Right lobe of liver (tissue), 6 donors: ENCODE data around the gene CCDC88C. TPM values are rescaled to one million over a fixed set of nuclear protein-coding genes. Genes with fewer than 3 reads are reported as not detected.

Source experiments
- ATAC-seq, 4 donors: fragments of 200-7000 bp; cut with Tn5 transposase; one replicate each; pipeline ENCODE4 v1.9.1; 2020; ENCODE audit warnings: mild to moderate bottlenecking in 4 of 4, moderate library complexity in 4 of 4
- DNase-seq, 3 donors: peaks; one replicate each; pipeline ENCODE4 v3.0.0-alpha.2; 2020
- H3K27ac ChIP-seq, 3 donors: fragments of 200-600 bp; one replicate each; pipeline ENCODE4 v1.8.0; 2022
- H3K27me3 ChIP-seq, 2 donors: fragments of 200-600 bp; one replicate each; pipeline ENCODE4 v1.8.0; 2022
- H3K36me3 ChIP-seq, 4 donors: fragments of 200-600 bp; sonication (generic) in 1 of 4; one replicate each; pipeline versions ENCODE4 v1.5.1 to v1.8.0; 2017 to 2022; ENCODE audit warnings: control low read depth in 1 of 4
- H3K4me1 ChIP-seq, 4 donors: fragments of 200-600 bp; sonication (generic) in 1 of 4; one replicate each; pipeline versions ENCODE4 v1.5.1 to v1.8.0; 2017 to 2022; ENCODE audit warnings: control low read depth in 1 of 4
- H3K4me3 ChIP-seq, 3 donors: fragments of 200-600 bp; one replicate each; pipeline ENCODE4 v1.8.0; 2022
- H3K9me3 ChIP-seq, 4 donors: fragments of 200-600 bp; sonication (generic) in 1 of 4; one replicate each; pipeline versions ENCODE4 v1.5.1 to v1.8.0; 2017 to 2022; ENCODE audit warnings: control low read depth in 1 of 4
- CTCF ChIP-seq, 4 donors: fragments of 200-600 bp in 3 of 4; fragments of 450-650 bp in 1 of 4; IDR thresholded peaks; one replicate each; pipeline versions ENCODE4 v1.5.1 to v1.8.0; 2016 to 2022; ENCODE audit warnings: antibody characterized with exemption in 4 of 4, mild to moderate bottlenecking in 2 of 4
- POLR2A ChIP-seq: fragments of 450-650 bp; IDR thresholded peaks from one replicate; pipeline ENCODE4 v1.6.1; 2017; ENCODE audit warnings: antibody characterized with exemption, mild to moderate bottlenecking
- WGBS: methylation state at CpG from one replicate; pipeline ENCODE4 v1.1.6; 2018; ENCODE audit warnings: low coverage, low lambda C conversion rate; ENCODE audit not compliant: insufficient coverage; ENCODE audit errors: missing lambda C conversion rate; 5-methylcytosine and 5-hydroxymethylcytosine counted together
- intact Hi-C, 2 donors: fragments of 100-400 bp; cut with DNase I; formaldehyde crosslinking; loops; one replicate each; pipeline versions ENCODE4 v1.11.2 to v1.14.1; 2022
- total RNA-seq, 6 experiments: library from RNA; depleted of rRNA in 2 of 6; stranded (reverse); fragments of >200 nt in 2 of 6; fragmentation: NEBNext Ultra II Directional in 3 of 6; extraction: Animal tissue kit (Norgen Biotek cat#: 25700) in 3 of 6; gene quantifications; one replicate each; pipeline versions ENCODE4 v1.1.0 to v1.2.4, GENCODE V29; 2016 to 2023
- donor health status: DM: no; HTN: yes; CAD: no.
- donor health status: DM: no; HTN: no; CAD: no.
- donor health status: DM: no; HTN: no; CAD: no.
- donor health status: DM: no; HTN: yes; CAD: no.
- donor health status: DM: no; HTN: yes; CAD: no.

The CCDC88C gene
- total RNA-seq, 6 experiments from 2014 or later = 1.2 to 5.7 (median 3.1) TPM

DNA sequence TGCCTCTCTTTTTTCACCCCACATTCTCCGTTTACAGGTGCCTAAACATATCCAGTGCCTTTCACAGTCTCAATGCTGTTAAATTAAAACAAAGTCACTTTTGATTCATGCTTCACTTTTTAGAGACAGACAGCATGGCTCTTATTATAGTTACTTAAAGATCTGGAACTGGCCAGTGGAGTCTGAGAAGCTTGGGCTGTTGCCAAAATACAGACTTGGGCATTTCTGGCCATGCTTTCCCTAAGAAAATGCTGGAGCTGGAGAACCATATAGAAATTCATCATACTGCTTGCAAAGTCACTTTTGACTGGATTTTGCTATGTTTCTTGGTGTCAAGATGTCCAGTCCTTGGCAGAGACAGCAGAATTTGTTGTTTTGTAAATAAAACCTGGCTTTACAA is 161.0 kb downstream of the CCDC88C start:
- Histone ChIP-seq H3K4me3 (no peak overlapping the region), H3K27me3 (no peaks in the 10 kb centered on the region), H3K9me3 (no peaks in the 10 kb centered on the region), H3K36me3 (no peaks in the 10 kb centered on the region), H3K27ac (no peak overlapping the region), H3K4me1 (peaks cover 0 to 9% (median 0%) of the 10 kb centered on the region in 4 donors)
- DNase-seq = no peak
- ATAC-seq = no peak
- intact Hi-C loops = no loop called here
- 86% methylated on average over 1 of the region's 1 CpG for WGBS
- TF ChIP-seq CTCF (IDR thresholded peaks at IDR 0.05) (no peak), POLR2A (no peak)

DNA sequence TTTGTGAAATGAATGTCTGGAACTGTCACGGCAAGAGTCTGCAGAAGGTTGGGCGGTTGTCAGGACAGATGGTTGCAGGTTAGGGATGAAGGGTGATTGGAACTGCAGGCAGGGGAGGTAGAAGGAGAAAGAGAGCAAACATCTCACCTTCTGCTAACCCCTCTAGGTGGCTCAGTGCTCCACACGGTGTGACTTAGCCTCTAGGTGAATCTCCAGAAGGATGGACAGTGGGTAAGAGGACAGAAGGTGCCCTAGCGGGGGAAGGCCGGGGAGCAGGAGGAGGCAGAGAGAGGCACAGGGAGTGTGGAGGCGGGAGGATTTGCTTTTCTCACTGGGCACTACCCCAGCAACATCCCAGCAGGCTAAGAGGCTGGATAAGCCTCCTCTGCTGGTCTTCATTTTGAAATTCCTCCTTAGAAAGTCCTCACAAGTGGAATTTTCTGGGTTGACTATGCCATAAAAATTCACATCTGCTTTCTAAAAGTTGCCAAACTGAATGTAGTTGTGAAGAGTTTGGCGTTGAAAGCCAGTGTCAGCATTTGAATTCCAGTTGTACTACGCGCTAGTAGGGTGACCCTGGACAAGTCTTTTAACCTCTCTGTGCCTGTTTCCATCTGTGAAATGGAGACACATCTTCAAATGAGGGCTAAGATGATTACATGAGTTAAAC is 162.5 kb downstream of the CCDC88C start:
- Histone ChIP-seq H3K4me1 (peaks cover 0 to 9% (median 0%) of the 10 kb centered on the region in 4 donors), H3K36me3 (no peaks in the 10 kb centered on the region), H3K27me3 (no peaks in the 10 kb centered on the region), H3K4me3 (no peak overlapping the region), H3K9me3 (no peaks in the 10 kb centered on the region), H3K27ac (no peak overlapping the region)
- intact Hi-C loops = no loop called here
- 87% methylated on average over 9 of the region's 9 CpGs for WGBS
- no peak for DNase-seq
- ATAC-seq = no peak
- TF ChIP-seq CTCF (IDR thresholded peaks at IDR 0.05) (no peak), POLR2A (no peak)

GRCh38 chr14:91254461-91254860 is 163.2 kb downstream of the CCDC88C start:
- Histone ChIP-seq H3K27ac (no peak overlapping the region), H3K27me3 (no peaks in the 10 kb centered on the region), H3K4me1 (peaks cover 0 to 9% (median 0%) of the 10 kb centered on the region in 4 donors), H3K4me3 (no peak overlapping the region), H3K9me3 (no peaks in the 10 kb centered on the region), H3K36me3 (no peaks in the 10 kb centered on the region)
- DNase-seq (no peak), ATAC-seq (peak in 2 of 4 donors; percentile 5)
- intact Hi-C loops = no loop called here
- TF ChIP-seq POLR2A (no peak), CTCF (IDR thresholded peaks at IDR 0.05) (no peak)
- 49% methylated on average over 3 of the region's 3 CpGs for WGBS

GRCh38 chr14:91253795-91254323 is 163.8 kb downstream of the CCDC88C start:
- peak overlapping the region; percentile 49 to 59 (median 50) for H3K4me3 ChIP-seq
- H3K4me1 ChIP-seq = peaks cover 0 to 9% (median 0%) of the 10 kb centered on the region in 4 donors
- no peaks in the 10 kb centered on the region for H3K9me3 ChIP-seq
- TF ChIP-seq CTCF (IDR thresholded peaks at IDR 0.05) = no peak
- TF ChIP-seq POLR2A = no peak
- H3K36me3 ChIP-seq = no peaks in the 10 kb centered on the region
- no peak for DNase-seq
- peak; percentile 28 to 57 (median 35) for ATAC-seq
- no CpG with 5 or more reads among the region's 20 CpGs for WGBS
- H3K27ac ChIP-seq = no peak overlapping the region
- no peaks in the 10 kb centered on the region for H3K27me3 ChIP-seq
- intact Hi-C loops = no loop called here
